ENCODE data around the gene ZBTB24. TPM values are rescaled to one million over a fixed set of nuclear protein-coding genes. Genes with fewer than 3 reads are reported as not detected.

Gene ZBTB24
- total RNA-seq, 1 experiment from 2014 or later, result 27.3 TPM

DNA sequence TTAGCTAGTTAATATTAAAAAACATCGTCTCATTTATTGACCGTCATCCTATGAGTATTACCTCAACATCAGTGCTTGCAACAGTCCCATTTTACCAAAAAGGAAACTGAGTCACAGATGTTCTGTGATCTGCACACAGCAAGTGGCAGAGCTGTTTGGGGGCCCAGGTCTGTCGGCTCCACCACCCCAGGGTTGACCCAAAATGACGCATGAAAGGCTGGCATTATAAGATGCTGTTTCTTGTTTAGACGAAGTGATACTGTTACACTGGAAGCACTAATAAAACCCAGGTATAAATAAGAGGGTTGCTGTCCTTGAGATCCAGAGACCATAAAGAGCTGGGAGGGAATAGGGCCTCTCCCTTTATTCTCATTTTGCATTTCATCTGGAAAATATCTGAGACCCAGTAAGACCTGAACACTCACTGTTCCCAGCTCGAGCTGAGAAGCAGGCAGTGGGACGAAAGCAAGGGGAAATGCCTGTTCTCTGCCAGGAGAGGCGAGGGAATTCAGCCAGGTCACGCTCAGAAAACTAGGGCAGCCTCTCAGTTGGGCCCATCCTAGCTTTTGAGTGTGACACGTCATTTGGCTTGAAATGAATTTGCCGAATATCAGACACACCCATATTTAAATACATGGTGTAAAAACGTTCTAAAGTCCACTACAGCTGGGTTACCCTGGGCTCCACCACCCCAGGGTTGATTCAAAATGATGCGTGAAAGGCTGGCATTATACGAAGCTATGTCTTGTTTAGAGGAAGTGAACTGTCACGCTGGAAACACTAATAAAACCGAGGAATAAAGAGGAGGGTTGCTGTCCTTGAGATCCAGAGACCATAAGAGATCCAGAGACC lies 26.1 kb downstream of the ZBTB24 start:
- H3K36me3 Mint-ChIP-seq (ENCODE audit: insufficient read depth in 1 of 3, low read depth in 3 of 3), result peaks cover 14 to 30% (median 28%) of the 10 kb centered on the region in 3 experiments
- Histone ChIP-seq H3K27ac (ENCODE audit: insufficient read length, low read depth, low read length) (no peak overlapping the region), H2BK12ac (ENCODE audit: insufficient read length, low read depth, low read length) (no peak overlapping the region), H4K20me1 (ENCODE audit: control insufficient read depth, insufficient read depth, insufficient read length) (no peaks in the 10 kb centered on the region), H3K23me2 (ENCODE audit: insufficient read length, low read depth, low read length, poor library complexity, severe bottlenecking) (peaks cover 10% of the 10 kb centered on the region), H4K5ac (ENCODE audit: insufficient read length, low read depth, low read length) (no peak overlapping the region), H3K4me2 (ENCODE audit: insufficient read depth, insufficient read length, low read length) (peak overlapping the region; percentile 90), H3K23ac (ENCODE audit: insufficient read length, low read depth, low read length) (no peak overlapping the region), H3T11ph (ENCODE audit: low read length) (no peak overlapping the region), H3K9me3 (ENCODE audit: control insufficient read depth, low read depth, low read length) (no peaks in the 10 kb centered on the region), H3K27me3 (ENCODE audit: insufficient read depth, low read length) (no peaks in the 10 kb centered on the region), H3K14ac (ENCODE audit: insufficient read depth, low read length) (no peak overlapping the region), H2AFZ (ENCODE audit: low read length) (no peak overlapping the region), H3K79me1 (ENCODE audit: insufficient read depth, low read depth, low read length, poor library complexity, severe bottlenecking) (peaks cover 3% of the 10 kb centered on the region), H2AK5ac (ENCODE audit: insufficient read length, low read length) (no peak overlapping the region), H3K79me2 (ENCODE audit: insufficient read depth, low read length) (no peaks in the 10 kb centered on the region), H2BK20ac (ENCODE audit: low read depth, low read length, poor library complexity, severe bottlenecking) (no peak overlapping the region), H3K4me1 (ENCODE audit: insufficient read depth, low read length) (peaks cover 12% of the 10 kb centered on the region; the same call in 1 of the 2 replicates), H2BK15ac (ENCODE audit: low read depth, low read length) (no peak overlapping the region), H2BK120ac (ENCODE audit: low read depth, low read length, poor library complexity, severe bottlenecking) (no peak overlapping the region), H4K91ac (ENCODE audit: insufficient read length, low read depth, low read length) (no peak overlapping the region), H3K9ac (ENCODE audit: extremely low read depth, insufficient read length, low read length) (no peak overlapping the region), H4K8ac (replicated peaks; ENCODE audit: insufficient read length, low read depth, low read length) (no peak overlapping the region), H3K4ac (ENCODE audit: low read depth, low read length) (no peak overlapping the region), H3K18ac (ENCODE audit: insufficient read length, low read depth, low read length) (no peak overlapping the region), H3K56ac (ENCODE audit: insufficient read length, low read depth, low read length) (no peak overlapping the region), H2BK5ac (ENCODE audit: insufficient read length, low read length) (no peak overlapping the region)
- WGBS (ENCODE audit: extremely low coverage, insufficient read length, low lambda C conversion rate), result no CpG with 5 or more reads among the region's 16 CpGs
- H3K4me1 Mint-ChIP-seq, result peaks cover 44 to 47% of the 10 kb centered on the region in 2 experiments
- H3K4me3 Mint-ChIP-seq, result peak overlapping the region; percentile 81 to 92
- H3K27ac Mint-ChIP-seq, result peak overlapping the region; percentile 11 to 65 (median 11); a peak in 2 of 7 replicates
- no peaks in the 10 kb centered on the region; a peak in 1 of 5 replicates for H3K9me3 Mint-ChIP-seq
- no peaks in the 10 kb centered on the region for H3K27me3 Mint-ChIP-seq (ENCODE audit: low read depth)
- TF ChIP-seq, protein P1, sequence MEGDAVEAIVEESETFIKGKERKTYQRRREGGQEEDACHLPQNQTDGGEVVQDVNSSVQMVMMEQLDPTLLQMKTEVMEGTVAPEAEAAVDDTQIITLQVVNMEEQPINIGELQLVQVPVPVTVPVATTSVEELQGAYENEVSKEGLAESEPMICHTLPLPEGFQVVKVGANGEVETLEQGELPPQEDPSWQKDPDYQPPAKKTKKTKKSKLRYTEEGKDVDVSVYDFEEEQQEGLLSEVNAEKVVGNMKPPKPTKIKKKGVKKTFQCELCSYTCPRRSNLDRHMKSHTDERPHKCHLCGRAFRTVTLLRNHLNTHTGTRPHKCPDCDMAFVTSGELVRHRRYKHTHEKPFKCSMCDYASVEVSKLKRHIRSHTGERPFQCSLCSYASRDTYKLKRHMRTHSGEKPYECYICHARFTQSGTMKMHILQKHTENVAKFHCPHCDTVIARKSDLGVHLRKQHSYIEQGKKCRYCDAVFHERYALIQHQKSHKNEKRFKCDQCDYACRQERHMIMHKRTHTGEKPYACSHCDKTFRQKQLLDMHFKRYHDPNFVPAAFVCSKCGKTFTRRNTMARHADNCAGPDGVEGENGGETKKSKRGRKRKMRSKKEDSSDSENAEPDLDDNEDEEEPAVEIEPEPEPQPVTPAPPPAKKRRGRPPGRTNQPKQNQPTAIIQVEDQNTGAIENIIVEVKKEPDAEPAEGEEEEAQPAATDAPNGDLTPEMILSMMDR (conservative IDR thresholded peaks at IDR 0.05), result no peak
- no peak for DNase-seq

All from H9 (cell line).